Measurements from ENCODE around the gene CD99.
A peak's percentile ranks its signal among the peaks of the same experiment; 100 is the strongest.
"Not testable (repeated sequence)": the region's sequence is repeated elsewhere in the genome, so short reads cannot be mapped to it uniquely, and the experiment has no call there.

CD99 gene

GRCh38 chrX:2673611-2674010 lies 17.5 kb upstream of the CD99 start:
- Histone ChIP-seq H3K4me3 (no peak overlapping the region), H3K27ac (no peak overlapping the region)

GRCh38 chrX:2675657-2676200 lies 15.4 kb upstream of the CD99 start:
- H3K4me3 ChIP-seq, H3K27ac ChIP-seq: not testable (repeated sequence)

- H3K4me3 ChIP-seq: no peak overlapping the region
- peak overlapping the region in 6 of 21 experiments; percentile 15 to 54 (median 36) for H3K27ac ChIP-seq
These were observed 14.1 kb upstream of the CD99 start for GRCh38 chrX:2676794-2677675.

GRCh38 chrX:2677764-2678163 lies 13.3 kb upstream of the CD99 start:
- H3K4me3 ChIP-seq: no peak overlapping the region
- peak overlapping the region in 6 of 21 experiments; percentile 15 to 54 (median 36) for H3K27ac ChIP-seq

- no peak overlapping the region for H3K4me3 ChIP-seq
- no peak overlapping the region for H3K27ac ChIP-seq
These were observed 12.5 kb upstream of the CD99 start for GRCh38 chrX:2678583-2678982.

- Histone ChIP-seq H3K4me3 (no peak overlapping the region), H3K27ac (peak overlapping the region in 1 of 21 experiments; percentile 37)
These were observed 11.3 kb upstream of the CD99 start for GRCh38 chrX:2679534-2680485.

GRCh38 chrX:2680486-2681348 lies 10.4 kb upstream of the CD99 start:
- peak overlapping the region in 1 of 21 experiments; percentile 37 for H3K27ac ChIP-seq
- H3K4me3 ChIP-seq: no peak overlapping the region

GRCh38 chrX:2682565-2683177 lies 8.4 kb upstream of the CD99 start:
- Histone ChIP-seq H3K4me3 (no peak overlapping the region), H3K27ac (no peak overlapping the region)

GRCh38 chrX:2684256-2684655 lies 6.8 kb upstream of the CD99 start:
- Histone ChIP-seq H3K4me3 (no peak overlapping the region), H3K27ac (no peak overlapping the region)

- H3K27ac ChIP-seq: no peak overlapping the region
These were observed 5.2 kb upstream of the CD99 start for GRCh38 chrX:2685886-2686285.

GRCh38 chrX:2689773-2690666 lies 1.1 kb upstream of the CD99 start:
- Histone ChIP-seq H3K27ac (peak overlapping the region in 15 of 21 experiments; percentile 26 to 96 (median 94)), H3K4me3 (peak overlapping the region; percentile 76 to 95 (median 91))

More at GRCh38 chrX:2685886-2686285, 5.2 kb upstream of the CD99 start:
- H3K4me3 ChIP-seq: no peak overlapping the region

- peak overlapping the region; percentile 76 to 95 (median 91) for H3K4me3 ChIP-seq
These were observed 587 bp downstream of the CD99 start for GRCh38 chrX:2691543-2692220.

GRCh38 chrX:2692221-2693112 lies 1.4 kb downstream of the CD99 start:
- Histone ChIP-seq H3K4me3 (peak overlapping the region; percentile 76 to 95 (median 91)), H3K27ac (peak overlapping the region; percentile 65 to 96 (median 94))

More at GRCh38 chrX:2691543-2692220, 587 bp downstream of the CD99 start:
- H3K27ac ChIP-seq: peak overlapping the region; percentile 65 to 96 (median 94)

GRCh38 chrX:2693113-2694002 lies 2.3 kb downstream of the CD99 start:
- peak overlapping the region in 19 of 21 experiments; percentile 27 to 96 (median 94) for H3K27ac ChIP-seq
- peak overlapping the region; percentile 76 to 95 (median 91) for H3K4me3 ChIP-seq

- no peak overlapping the region for H3K4me3 ChIP-seq
- H3K27ac ChIP-seq: peak overlapping the region in 19 of 21 experiments; percentile 3 to 96 (median 91)
These were observed 3.8 kb downstream of the CD99 start for GRCh38 chrX:2694914-2695267.
